Measurements from ENCODE around the gene KLHL25. TPM values are rescaled to one million over a fixed set of nuclear protein-coding genes. Genes with fewer than 3 reads are reported as not detected.
A peak's percentile ranks its signal among the peaks of the same experiment; 100 is the strongest.
"Not testable (repeated sequence)": the region's sequence is repeated elsewhere in the genome, so short reads cannot be mapped to it uniquely, and the experiment has no call there.

The KLHL25 gene
- total RNA-seq, 1 donor from 2014 or later = 16.4 TPM

DNA sequence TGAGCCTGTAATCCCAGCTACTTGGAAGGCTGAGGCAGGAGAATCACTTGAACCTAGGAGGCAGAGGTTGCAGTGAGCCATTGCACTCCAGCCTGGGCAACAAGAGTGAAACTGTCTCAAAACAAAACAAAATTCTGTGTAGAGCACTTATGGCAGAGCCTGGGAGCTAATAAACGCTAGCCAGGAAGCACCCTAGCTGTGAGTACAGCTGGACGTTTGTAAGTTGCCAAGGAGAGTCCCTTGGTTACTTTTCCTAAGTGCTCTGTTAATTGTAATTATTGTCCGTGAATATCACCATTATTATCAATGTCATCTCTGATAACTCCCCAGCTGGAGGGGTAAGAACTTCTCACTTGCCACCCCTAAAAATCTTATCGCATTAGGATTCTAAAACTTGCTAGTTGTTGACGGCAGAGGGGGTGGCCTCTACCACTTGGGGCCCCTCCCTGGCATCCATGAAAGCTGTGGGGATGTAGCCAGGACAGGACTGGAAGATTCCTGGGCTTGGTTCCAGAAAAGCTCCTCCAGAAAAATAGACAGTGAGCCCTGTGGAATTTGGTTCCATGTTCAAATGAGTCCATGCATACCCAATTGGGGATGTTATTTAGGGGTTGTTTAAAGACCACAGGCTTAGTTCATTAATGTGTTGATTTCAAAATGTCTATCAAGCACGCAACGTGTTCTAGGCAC is 9.9 kb upstream of the KLHL25 start:
- peaks cover 9% of the 10 kb centered on the region for H3K4me1 Mint-ChIP-seq (ENCODE audit: low read depth)
- no peak overlapping the region for H3K27ac Mint-ChIP-seq
- H3K27me3 Mint-ChIP-seq = no peaks in the 10 kb centered on the region
- H3K4me3 Mint-ChIP-seq (ENCODE audit: low read depth) = no peak overlapping the region
- no peaks in the 10 kb centered on the region for H3K36me3 Mint-ChIP-seq (ENCODE audit: insufficient read depth)
- peaks cover 7% of the 10 kb centered on the region for H3K9me3 Mint-ChIP-seq (ENCODE audit: low read depth)
- no peak for DNase-seq (ENCODE audit: low spot score, unreplicated experiment)
- TF ChIP-seq, protein P1, sequence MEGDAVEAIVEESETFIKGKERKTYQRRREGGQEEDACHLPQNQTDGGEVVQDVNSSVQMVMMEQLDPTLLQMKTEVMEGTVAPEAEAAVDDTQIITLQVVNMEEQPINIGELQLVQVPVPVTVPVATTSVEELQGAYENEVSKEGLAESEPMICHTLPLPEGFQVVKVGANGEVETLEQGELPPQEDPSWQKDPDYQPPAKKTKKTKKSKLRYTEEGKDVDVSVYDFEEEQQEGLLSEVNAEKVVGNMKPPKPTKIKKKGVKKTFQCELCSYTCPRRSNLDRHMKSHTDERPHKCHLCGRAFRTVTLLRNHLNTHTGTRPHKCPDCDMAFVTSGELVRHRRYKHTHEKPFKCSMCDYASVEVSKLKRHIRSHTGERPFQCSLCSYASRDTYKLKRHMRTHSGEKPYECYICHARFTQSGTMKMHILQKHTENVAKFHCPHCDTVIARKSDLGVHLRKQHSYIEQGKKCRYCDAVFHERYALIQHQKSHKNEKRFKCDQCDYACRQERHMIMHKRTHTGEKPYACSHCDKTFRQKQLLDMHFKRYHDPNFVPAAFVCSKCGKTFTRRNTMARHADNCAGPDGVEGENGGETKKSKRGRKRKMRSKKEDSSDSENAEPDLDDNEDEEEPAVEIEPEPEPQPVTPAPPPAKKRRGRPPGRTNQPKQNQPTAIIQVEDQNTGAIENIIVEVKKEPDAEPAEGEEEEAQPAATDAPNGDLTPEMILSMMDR (IDR thresholded peaks at IDR 0.05; ENCODE audit: unreplicated experiment) = no peak

DNA sequence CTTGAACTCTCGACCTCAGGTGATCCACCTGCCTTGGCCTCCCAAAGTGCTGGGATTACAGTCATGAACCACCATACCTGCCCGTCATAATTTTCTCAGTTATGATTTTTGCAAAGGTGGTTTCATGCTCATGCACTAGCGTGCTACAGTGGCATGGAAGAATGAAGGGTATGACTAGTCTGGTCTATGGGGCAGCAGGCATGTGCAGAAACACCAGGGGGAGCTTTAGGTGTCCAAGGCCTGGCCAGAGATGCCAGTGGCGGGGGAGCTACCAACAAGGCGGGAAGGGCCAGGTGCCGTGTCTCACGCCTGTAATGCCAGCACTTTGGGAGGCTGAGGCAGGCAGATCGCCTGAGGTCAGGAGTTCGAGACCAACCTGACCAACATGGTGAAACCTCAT is 7.9 kb upstream of the KLHL25 start:
- not testable (repeated sequence) for H3K27ac Mint-ChIP-seq; H3K36me3 Mint-ChIP-seq (ENCODE audit: insufficient read depth); H3K4me1 Mint-ChIP-seq (ENCODE audit: low read depth); DNase-seq (ENCODE audit: low spot score, unreplicated experiment); H3K9me3 Mint-ChIP-seq (ENCODE audit: low read depth); H3K27me3 Mint-ChIP-seq; H3K4me3 Mint-ChIP-seq (ENCODE audit: low read depth)
- TF ChIP-seq, protein P1 (IDR thresholded peaks at IDR 0.05; ENCODE audit: unreplicated experiment) = peak; percentile 11

DNA sequence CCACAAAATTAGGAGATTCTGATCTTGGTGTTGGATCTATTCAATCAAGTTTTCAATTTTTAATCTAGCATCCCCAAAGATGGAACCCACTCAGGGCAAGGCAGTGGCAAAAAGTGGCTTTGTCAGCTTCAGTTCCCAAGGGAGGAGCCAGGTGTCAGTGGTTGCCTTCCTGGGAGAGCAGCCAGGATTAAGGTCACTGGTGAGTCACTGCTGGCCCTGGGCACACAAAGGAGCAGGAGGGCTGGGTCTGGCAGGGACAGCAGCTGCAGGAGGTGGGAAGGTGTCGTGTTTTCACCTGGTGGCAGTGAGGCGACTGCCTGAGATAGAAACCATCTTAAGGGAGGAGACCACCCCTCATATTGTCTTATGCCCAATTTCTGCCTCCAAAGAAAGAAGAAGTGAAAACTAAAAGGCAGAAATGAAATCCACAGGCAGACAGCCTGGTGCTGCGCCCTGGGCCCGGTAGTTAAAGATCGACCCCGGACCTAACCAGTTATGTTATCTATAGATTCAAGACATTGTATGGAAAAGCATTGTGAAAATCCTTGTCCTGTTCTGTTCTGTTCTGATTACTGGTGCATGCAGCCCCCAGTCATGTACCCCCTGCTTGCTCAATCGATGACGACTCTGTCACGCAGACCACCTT is 5.9 kb upstream of the KLHL25 start:
- peaks cover 3% of the 10 kb centered on the region for H3K9me3 Mint-ChIP-seq (ENCODE audit: low read depth)
- TF ChIP-seq, protein P1 (IDR thresholded peaks at IDR 0.05; ENCODE audit: unreplicated experiment) = no peak
- peak overlapping the region; percentile 12 for H3K27ac Mint-ChIP-seq
- H3K36me3 Mint-ChIP-seq (ENCODE audit: insufficient read depth) = no peaks in the 10 kb centered on the region
- no peaks in the 10 kb centered on the region for H3K27me3 Mint-ChIP-seq
- no peak for DNase-seq (ENCODE audit: low spot score, unreplicated experiment)
- peaks cover 8% of the 10 kb centered on the region for H3K4me1 Mint-ChIP-seq (ENCODE audit: low read depth)
- H3K4me3 Mint-ChIP-seq (ENCODE audit: low read depth) = no peak overlapping the region

DNA sequence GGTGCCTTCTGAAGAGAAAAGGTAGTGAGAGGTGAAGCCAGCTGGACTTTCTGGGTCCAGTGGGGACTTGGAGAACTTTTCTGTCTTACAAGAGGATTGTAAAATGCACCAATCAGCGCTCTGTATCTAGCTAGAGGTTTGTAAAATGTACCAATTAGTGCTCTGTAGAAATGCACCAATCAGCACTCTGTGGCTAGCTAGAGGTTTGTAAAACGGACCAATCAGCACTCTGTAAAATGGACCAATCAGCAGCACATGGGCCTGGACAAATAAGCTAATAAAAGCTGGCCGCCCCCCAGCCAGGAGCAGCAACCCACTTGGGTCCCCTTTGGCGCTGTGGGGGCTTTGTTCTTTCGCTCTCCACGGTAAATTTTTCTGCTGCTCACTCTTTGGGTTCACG is 1.6 kb upstream of the KLHL25 start:
- not testable (repeated sequence) for H3K36me3 Mint-ChIP-seq (ENCODE audit: insufficient read depth); DNase-seq (ENCODE audit: low spot score, unreplicated experiment); H3K9me3 Mint-ChIP-seq (ENCODE audit: low read depth); H3K27ac Mint-ChIP-seq; H3K27me3 Mint-ChIP-seq; H3K4me3 Mint-ChIP-seq (ENCODE audit: low read depth)
- H3K4me1 Mint-ChIP-seq (ENCODE audit: low read depth) = peaks cover 23% of the 10 kb centered on the region

DNA sequence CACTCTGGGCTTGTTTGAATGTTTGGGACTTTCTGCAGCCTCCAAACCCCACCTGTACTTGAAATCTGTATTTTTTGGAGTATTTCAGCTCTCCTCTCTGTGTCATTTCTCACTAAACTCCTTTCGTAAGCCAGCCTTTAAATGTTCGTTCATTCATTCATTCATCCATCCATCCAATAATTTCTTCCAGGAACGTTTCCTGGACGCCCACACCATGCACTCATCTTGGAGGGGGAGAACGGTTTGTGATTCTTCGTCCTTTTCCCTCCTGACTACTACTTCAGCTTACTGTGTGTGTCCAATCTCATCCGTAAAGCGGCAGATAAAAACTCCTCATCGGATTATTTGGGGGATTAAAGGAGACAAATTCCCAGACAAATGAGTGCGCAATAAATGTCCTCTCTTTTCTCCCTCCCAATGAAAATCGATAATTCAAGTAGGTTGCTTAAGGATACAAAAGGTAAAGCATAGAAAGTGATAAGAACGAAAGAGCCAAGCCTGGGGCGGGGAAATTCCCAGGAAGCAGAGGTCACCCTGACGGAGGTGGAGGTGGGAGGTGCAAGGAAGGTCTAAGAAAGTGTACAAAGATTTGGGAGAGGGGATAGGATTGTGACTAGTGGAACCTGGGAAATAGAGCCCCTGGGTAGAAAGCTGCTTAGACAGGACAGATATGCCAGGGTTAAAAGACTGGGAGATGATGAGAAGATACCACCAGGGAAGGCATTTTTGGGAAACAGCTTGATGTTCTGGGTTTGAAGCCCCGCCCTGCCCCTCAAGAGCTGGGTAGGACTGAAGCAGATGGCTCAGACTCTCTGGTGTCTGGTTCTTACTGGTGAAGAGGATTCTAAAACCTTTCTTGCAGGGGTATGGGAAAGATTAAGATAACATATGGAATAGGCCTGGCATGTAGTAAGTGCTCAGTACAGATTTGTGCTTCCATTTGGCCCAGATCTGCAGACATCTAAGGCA is 896 bp upstream of the KLHL25 start:
- no peaks in the 10 kb centered on the region for H3K36me3 Mint-ChIP-seq (ENCODE audit: insufficient read depth)
- TF ChIP-seq, protein P1 (IDR thresholded peaks at IDR 0.05; ENCODE audit: unreplicated experiment) = no peak
- DNase-seq (ENCODE audit: low spot score, unreplicated experiment) = no peak
- H3K4me1 Mint-ChIP-seq (ENCODE audit: low read depth) = peaks cover 23% of the 10 kb centered on the region
- H3K27ac Mint-ChIP-seq = peak overlapping the region; percentile 35
- peak overlapping the region; percentile 84 for H3K4me3 Mint-ChIP-seq (ENCODE audit: low read depth)
- peaks cover 3% of the 10 kb centered on the region for H3K9me3 Mint-ChIP-seq (ENCODE audit: low read depth)
- no peaks in the 10 kb centered on the region for H3K27me3 Mint-ChIP-seq
